Stimulated activated CD8-positive, alpha-beta memory T cell treated with anti-CD3 and anti-CD28 coated beads, Interleukin-7, amount 100 ng/mL, for 48 hours (primary cell): Measurements from ENCODE around the gene HLA-DMB.

ENCODE experiments used
- DNase-seq, 2 donors: peaks; one replicate each; pipeline ENCODE4 v3.0.0-alpha.2; 2020; ENCODE audit warnings: low read depth in 1 of 2; ENCODE audit errors: extremely low read depth in 1 of 2

The HLA-DMB gene

GRCh38 chr6:32931211-32931610, 9.6 kb downstream of the HLA-DMB start:
- DNase-seq, result no peak

GRCh38 chr6:32922083-32922482, 18.7 kb downstream of the HLA-DMB start:
- DNase-seq, result no peak

- DNase-seq, result no peak
Observed at GRCh38 chr6:32920715-32921114, 20.1 kb downstream of the HLA-DMB start.

- no peak for DNase-seq
Observed at GRCh38 chr6:32912951-32913350, 27.9 kb downstream of the HLA-DMB start.

GRCh38 chr6:32908897-32909296, 31.9 kb downstream of the HLA-DMB start:
- no peak for DNase-seq

GRCh38 chr6:32906539-32906938, 34.3 kb downstream of the HLA-DMB start:
- no peak for DNase-seq

GRCh38 chr6:32905078-32905477, 35.8 kb downstream of the HLA-DMB start:
- DNase-seq, result no peak

- no peak for DNase-seq
Observed at GRCh38 chr6:32903952-32904351, 36.9 kb downstream of the HLA-DMB start.

- DNase-seq, result no peak
Observed at GRCh38 chr6:32895006-32895345, 45.9 kb downstream of the HLA-DMB start.

- DNase-seq, result peak; percentile 86 to 87
Observed at GRCh38 chr6:32894085-32895005, 46.5 kb downstream of the HLA-DMB start.

- DNase-seq, result no peak
Observed at GRCh38 chr6:32890831-32891230, 50.0 kb downstream of the HLA-DMB start.

GRCh38 chr6:32889533-32889932, 51.3 kb downstream of the HLA-DMB start:
- DNase-seq, result no peak

- no peak for DNase-seq
Observed at GRCh38 chr6:32888576-32888975, 52.3 kb downstream of the HLA-DMB start.

- no peak for DNase-seq
Observed at GRCh38 chr6:32887616-32888015, 53.2 kb downstream of the HLA-DMB start.

GRCh38 chr6:32886681-32887383, 54.0 kb downstream of the HLA-DMB start:
- DNase-seq, result no peak

GRCh38 chr6:32885698-32886286, 55.0 kb downstream of the HLA-DMB start:
- no peak for DNase-seq
